Measurements from ENCODE around the gene CLDN8. TPM values are rescaled to one million over a fixed set of nuclear protein-coding genes. Genes with fewer than 3 reads are reported as not detected.

Gene CLDN8
- total RNA-seq, 1 donor from 2014 or later: not detected

DNA sequence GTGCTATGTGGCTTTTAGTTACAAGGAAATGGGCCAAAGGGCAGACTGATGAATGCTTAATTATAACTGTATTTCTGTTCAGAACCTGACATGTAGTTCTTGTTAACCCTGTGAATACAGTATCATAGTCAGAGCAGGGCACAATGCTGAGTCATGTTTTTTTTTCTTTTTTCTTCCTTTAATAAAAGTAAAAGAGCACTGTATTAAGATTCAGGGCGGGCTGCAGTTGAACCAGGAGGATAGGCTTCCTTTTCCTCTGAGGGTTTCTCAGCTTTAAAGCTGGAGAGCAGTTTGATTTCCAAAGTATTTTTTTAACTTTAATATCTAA, 8.7 kb downstream of the CLDN8 start:
- intact Hi-C loops (cut with DNase I): no loop called here

DNA sequence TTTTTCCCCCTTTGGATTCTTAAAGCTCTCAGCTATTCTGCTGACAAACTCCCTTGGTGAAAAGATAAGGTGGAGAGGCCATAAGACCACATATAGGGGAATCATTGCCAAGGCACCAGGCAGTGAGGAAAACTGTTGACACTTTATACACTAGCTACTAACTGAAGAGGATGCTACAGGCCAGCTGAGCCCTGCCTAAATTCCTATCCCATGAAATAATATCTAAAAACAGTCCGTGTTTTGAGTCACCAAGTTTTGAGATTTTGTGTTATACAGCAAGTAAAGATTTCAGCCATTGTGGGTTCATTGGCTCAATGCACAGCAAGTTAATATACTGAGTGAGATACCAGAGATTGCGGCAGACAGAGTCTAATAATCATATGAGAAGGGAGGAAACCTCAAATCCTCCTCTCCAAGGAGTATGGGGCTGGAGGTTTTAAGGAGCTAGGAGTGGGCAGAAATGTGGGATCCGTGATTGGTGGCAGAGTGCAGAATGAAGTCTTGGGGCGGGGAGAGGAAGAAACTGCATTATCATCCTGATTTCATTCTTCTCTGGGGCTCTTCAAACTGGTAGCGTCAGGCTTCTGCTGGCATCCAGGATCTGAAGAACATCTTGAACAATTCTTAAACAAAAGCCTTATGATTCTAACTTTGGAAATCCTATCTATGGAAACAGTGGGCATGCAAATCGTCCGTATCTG, 9.2 kb downstream of the CLDN8 start:
- intact Hi-C loops (cut with DNase I): no loop called here
- no peak for DNase-seq (ENCODE audit: low spot score)

More for the DNA sequence above, 8.7 kb downstream of the CLDN8 start:
- no peak for DNase-seq (ENCODE audit: low spot score)

- intact Hi-C loops (cut with DNase I): no loop called here
- no peak for DNase-seq (ENCODE audit: low spot score)
Measured at GRCh38 chr21:30200000-30200399, 15.9 kb downstream of the CLDN8 start.

DNA sequence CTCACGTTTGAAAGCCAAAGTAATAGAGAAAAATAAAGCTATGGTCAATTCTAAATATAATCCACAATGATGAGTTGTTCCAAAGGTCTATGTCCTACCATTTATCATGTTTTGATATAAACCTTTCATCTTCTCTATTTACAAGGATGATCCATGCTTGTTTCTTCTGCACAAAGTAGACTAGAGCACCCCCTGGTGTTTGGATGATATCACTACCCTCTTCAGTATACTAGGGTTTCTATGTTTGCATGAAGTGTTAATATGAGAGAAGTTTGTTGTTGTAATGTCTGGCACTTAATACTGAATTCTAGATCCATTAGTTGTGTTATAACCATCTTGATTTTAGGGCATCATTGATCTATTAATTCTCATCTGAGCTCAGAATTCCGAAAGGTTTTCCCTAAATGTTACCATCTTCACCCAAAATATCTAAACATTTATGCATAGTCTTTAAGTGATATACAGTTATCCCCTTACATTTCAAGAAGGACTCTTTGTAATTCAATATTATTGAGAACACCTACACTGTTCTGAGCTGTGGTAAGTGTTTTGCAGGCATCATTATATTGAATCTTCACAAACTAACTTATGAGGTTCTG, 21.1 kb downstream of the CLDN8 start:
- no peak for DNase-seq (ENCODE audit: low spot score)
- intact Hi-C loops (cut with DNase I): no loop called here

GRCh38 chr21:30193201-30193600, 22.7 kb downstream of the CLDN8 start:
- DNase-seq (ENCODE audit: low spot score): no peak
- intact Hi-C loops (cut with DNase I): no loop called here

GRCh38 chr21:30190554-30190953, 25.3 kb downstream of the CLDN8 start:
- intact Hi-C loops (cut with DNase I): no loop called here
- no peak for DNase-seq (ENCODE audit: low spot score)

- intact Hi-C loops (cut with DNase I): no loop called here
- DNase-seq (ENCODE audit: low spot score): no peak
Measured at GRCh38 chr21:30189773-30190172, 26.1 kb downstream of the CLDN8 start.

DNA sequence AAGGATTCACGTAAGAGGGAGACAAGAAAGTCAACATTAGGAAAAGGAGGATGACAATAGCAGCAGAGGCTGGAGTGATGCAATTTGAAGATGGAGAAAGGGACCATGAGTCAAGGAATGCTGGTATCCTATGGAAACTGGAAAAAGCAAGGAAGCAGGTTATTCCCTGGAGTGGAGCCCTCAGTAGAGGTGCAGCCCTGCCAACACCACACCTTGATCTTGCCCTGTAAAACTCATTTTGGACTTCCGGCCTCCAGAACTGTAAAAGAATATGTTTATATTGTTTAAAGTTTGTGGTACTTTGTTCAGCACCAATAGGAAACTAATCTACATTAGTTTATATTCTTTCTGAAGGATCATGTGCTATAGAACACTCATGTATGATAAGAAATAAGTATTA, 29.7 kb downstream of the CLDN8 start:
- no peak for DNase-seq (ENCODE audit: low spot score)
- intact Hi-C loops (cut with DNase I): no loop called here

DNA sequence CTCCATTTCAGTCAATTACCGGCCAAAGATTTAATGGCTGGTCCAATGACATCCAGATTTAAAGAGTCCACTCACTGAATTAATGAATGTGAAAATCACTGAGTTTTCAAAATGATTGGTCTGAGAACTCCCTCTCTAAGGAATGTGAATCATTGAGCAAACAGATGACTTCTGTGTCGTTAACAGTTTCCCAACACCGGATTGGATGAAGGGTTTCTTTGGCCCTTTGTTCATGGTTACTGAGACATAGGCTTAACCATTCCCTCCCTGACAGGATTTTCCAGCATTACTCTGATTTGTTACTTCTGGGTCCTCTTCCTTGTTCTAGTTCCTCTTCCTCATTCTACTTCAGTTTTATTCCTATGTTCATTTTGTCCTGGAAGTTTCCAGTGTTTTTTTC, 47.8 kb downstream of the CLDN8 start:
- DNase-seq (ENCODE audit: low spot score): no peak
- intact Hi-C loops (cut with DNase I): no loop called here

DNA sequence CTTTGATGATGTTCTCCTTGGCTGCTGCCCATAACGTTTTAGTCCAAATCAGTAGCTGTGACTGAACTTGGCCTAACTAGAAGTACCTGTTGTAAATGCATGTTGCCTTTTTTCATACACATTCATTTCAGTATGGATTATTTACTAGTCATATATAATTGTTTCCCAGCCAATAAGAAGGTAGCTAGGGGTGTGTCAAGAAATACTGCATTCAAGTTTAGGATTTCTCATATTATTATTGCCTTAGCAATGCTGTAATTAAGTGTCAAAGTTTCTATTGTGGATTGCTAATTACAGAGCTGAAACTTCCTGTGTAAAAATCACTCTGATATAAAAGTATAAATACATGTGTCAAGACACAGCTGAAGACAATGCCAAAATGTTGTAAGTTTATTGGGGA, 49.2 kb downstream of the CLDN8 start, which contains the start of gene CLDN17:
Gene CLDN17 (minus strand): TSS at position 101 of the 400 bp plus-strand sequence. CDS start 188 bp downstream, outside the sequence.
- intact Hi-C loops (cut with DNase I): no loop called here
- DNase-seq (ENCODE audit: low spot score): no peak

- DNase-seq (ENCODE audit: low spot score): no peak
- intact Hi-C loops (cut with DNase I): no loop called here
Measured at GRCh38 chr21:30166171-30166570, 49.7 kb downstream of the CLDN8 start.

DNA sequence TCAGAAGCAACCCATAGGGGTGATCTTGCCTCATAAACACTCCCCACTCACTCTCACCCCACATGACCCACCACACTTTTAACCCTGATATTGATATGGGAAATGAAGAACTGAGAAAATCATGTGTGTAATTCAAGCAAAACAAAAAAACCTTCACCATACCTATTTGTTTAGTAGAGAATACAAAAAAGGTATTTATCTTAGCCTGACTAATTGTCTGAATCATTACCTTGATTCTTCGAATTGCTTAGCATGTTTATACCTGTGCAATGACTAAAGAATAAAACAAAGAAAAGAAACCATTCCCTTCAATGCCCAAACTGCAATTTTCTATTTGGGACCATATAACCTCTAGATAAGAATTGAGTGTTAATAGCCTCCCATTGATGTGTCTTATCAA, 51.1 kb downstream of the CLDN8 start:
- DNase-seq (ENCODE audit: low spot score): no peak
- intact Hi-C loops (cut with DNase I): no loop called here

Other genes with a start within 250 kb of the CLDN8 start
- not detected for gene CLDN17, start 49.3 kb downstream of the CLDN8 start, total RNA-seq
- not detected for gene KRTAP24-1, start 66.9 kb upstream of the CLDN8 start, total RNA-seq
- not detected for gene KRTAP25-1, start 73.4 kb upstream of the CLDN8 start, total RNA-seq
- gene KRTAP26-1, start 104.2 kb upstream of the CLDN8 start, total RNA-seq: not detected
- gene KRTAP27-1, start 121.6 kb upstream of the CLDN8 start, total RNA-seq: not detected
- not detected for gene KRTAP23-1, start 132.5 kb upstream of the CLDN8 start, total RNA-seq
- gene KRTAP13-2, start 156.2 kb upstream of the CLDN8 start, total RNA-seq: not detected
- not detected for gene KRTAP13-1, start 179.9 kb upstream of the CLDN8 start, total RNA-seq
- not detected for gene KRTAP13-3, start 209.8 kb upstream of the CLDN8 start, total RNA-seq
- not detected for gene KRTAP13-4, start 214.1 kb upstream of the CLDN8 start, total RNA-seq
- gene KRTAP15-1, start 224.2 kb upstream of the CLDN8 start, total RNA-seq: not detected

Measured in cardiac septum (tissue), 1 donor.